HFF-Myc (cell line): ENCODE measurements around the gene EPG5.
"Not testable (repeated sequence)": the region's sequence is repeated elsewhere in the genome, so short reads cannot be mapped to it uniquely, and the experiment has no call there.

ENCODE experiments used
- DNase-seq: peaks from one replicate; pipeline ENCODE4 v3.0.0-alpha.2; 2011; ENCODE audit warnings: low read depth; ENCODE audit errors: extremely low read depth
- H3K4me3 ChIP-seq: replicated peaks from 2 replicates; pipeline ENCODE4 v1.5.1; 2011; ENCODE audit warnings: low read depth, mild to moderate bottlenecking, control low read depth, low read length
- CTCF ChIP-seq: IDR thresholded peaks from 2 replicates; pipeline ENCODE4 v1.5.1; 2012; ENCODE audit warnings: mild to moderate bottlenecking, low read depth, low read length, control low read depth; ENCODE audit errors: missing control alignments

The EPG5 gene

GRCh38 chr18:45997700-45998151 is 30.6 kb upstream of the EPG5 start:
- no peak overlapping the region for H3K4me3 ChIP-seq
- DNase-seq: no peak
- no peak for TF ChIP-seq CTCF

- TF ChIP-seq CTCF: no peak
- no peak for DNase-seq
- no peak overlapping the region for H3K4me3 ChIP-seq
Measured at GRCh38 chr18:45995461-45995860, 28.3 kb upstream of the EPG5 start.

GRCh38 chr18:45993438-45993837 is 26.3 kb upstream of the EPG5 start:
- no peak for TF ChIP-seq CTCF
- no peak overlapping the region for H3K4me3 ChIP-seq
- peak; percentile 66 for DNase-seq

- not testable (repeated sequence) for DNase-seq
Measured at GRCh38 chr18:45992527-45992926, 25.4 kb upstream of the EPG5 start.

GRCh38 chr18:45991788-45992187 is 24.7 kb upstream of the EPG5 start:
- DNase-seq: no peak
- no peak for TF ChIP-seq CTCF
- no peak overlapping the region for H3K4me3 ChIP-seq

More at GRCh38 chr18:45992527-45992926, 25.4 kb upstream of the EPG5 start:
- not testable (repeated sequence) for H3K4me3 ChIP-seq

GRCh38 chr18:45984546-45985235 is 17.6 kb upstream of the EPG5 start:
- DNase-seq: no peak
- TF ChIP-seq CTCF: no peak
- no peak overlapping the region for H3K4me3 ChIP-seq

- DNase-seq: no peak
- H3K4me3 ChIP-seq: no peak overlapping the region
- no peak for TF ChIP-seq CTCF
Measured at GRCh38 chr18:45981821-45982220, 14.7 kb upstream of the EPG5 start.
